Inferior parietal cortex (tissue), 1 donor: Measurements from ENCODE around the gene TEC.
"Not testable (repeated sequence)": the region's sequence is repeated elsewhere in the genome, so short reads cannot be mapped to it uniquely, and the experiment has no call there.

ENCODE experiments used
- DNase-seq: peaks from one replicate; pipeline ENCODE4 v3.0.0-alpha.2; 2016; ENCODE audit errors: extremely low spot score

The TEC gene

GRCh38 chr4:48242511-48243195, 27.0 kb downstream of the TEC start:
- DNase-seq = no peak

- no peak for DNase-seq
Observed at GRCh38 chr4:48241731-48242130, 27.9 kb downstream of the TEC start.

GRCh38 chr4:48237996-48238645, 31.5 kb downstream of the TEC start:
- DNase-seq = no peak

GRCh38 chr4:48235050-48235449, 34.6 kb downstream of the TEC start:
- no peak for DNase-seq

- no peak for DNase-seq
Observed at GRCh38 chr4:48234575-48234974, 35.1 kb downstream of the TEC start.

GRCh38 chr4:48228949-48229348, 40.7 kb downstream of the TEC start:
- no peak for DNase-seq

- DNase-seq = no peak
Observed at GRCh38 chr4:48227662-48228061, 42.0 kb downstream of the TEC start.

- DNase-seq = no peak
Observed at GRCh38 chr4:48226199-48226598, 43.4 kb downstream of the TEC start.

GRCh38 chr4:48225368-48226141, 44.1 kb downstream of the TEC start:
- DNase-seq = no peak

GRCh38 chr4:48224606-48225005, 45.0 kb downstream of the TEC start:
- DNase-seq = no peak

- DNase-seq = no peak
Observed at GRCh38 chr4:48223633-48224295, 45.9 kb downstream of the TEC start.

GRCh38 chr4:48222491-48222890, 47.1 kb downstream of the TEC start:
- no peak for DNase-seq

- DNase-seq = not testable (repeated sequence)
Observed at GRCh38 chr4:48219430-48219829, 50.2 kb downstream of the TEC start.

GRCh38 chr4:48216563-48216962, 53.1 kb downstream of the TEC start:
- DNase-seq = no peak

GRCh38 chr4:48215977-48216376, 53.7 kb downstream of the TEC start:
- DNase-seq = no peak

- DNase-seq = peak; percentile 5
Observed at GRCh38 chr4:48212165-48212564, 57.5 kb downstream of the TEC start.

- DNase-seq = no peak
Observed at GRCh38 chr4:48210966-48211328, 58.7 kb downstream of the TEC start.

- DNase-seq = no peak
Observed at GRCh38 chr4:48205626-48206025, 64.0 kb downstream of the TEC start.

GRCh38 chr4:48205107-48205506, 64.5 kb downstream of the TEC start:
- no peak for DNase-seq

- peak; percentile 28 for DNase-seq
Observed at GRCh38 chr4:48203819-48204218, 65.8 kb downstream of the TEC start.

- DNase-seq = no peak
Observed at GRCh38 chr4:48197643-48198237, 71.9 kb downstream of the TEC start.
